ENCODE results near the gene PDSS2. TPM values are rescaled to one million over a fixed set of nuclear protein-coding genes. Genes with fewer than 3 reads are reported as not detected.

PDSS2 gene
- total RNA-seq, 1 experiment from 2014 or later: 17.8 TPM

DNA sequence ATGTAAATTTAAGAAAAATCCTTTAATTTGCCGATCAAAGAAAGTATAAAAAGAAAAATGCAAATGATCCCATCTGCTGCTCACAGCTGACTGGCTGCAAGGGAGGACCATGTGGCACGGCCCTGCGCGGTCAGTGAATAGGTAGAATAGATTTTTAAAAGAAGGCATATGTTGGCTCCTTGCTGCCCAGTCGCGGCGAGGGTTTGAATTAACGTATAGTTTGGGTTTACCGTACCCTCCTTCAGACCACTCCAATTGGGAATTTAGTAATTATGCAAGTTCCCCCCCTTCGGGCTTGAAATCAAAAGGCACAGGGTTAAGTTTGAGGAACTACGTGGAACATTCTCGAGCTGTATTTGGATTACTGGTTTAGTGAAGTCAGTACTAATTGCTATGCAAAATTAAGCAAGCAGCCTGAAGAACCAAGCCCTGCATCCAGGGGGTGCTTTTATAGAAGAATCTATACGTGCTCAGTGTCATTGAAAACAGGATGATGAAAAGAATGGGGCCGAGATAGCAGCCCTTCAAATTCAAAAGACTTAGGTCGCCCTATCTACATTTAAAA lies 343.0 kb downstream of the PDSS2 start:
- POLR2A ChIA-PET (ENCODE audit: unreplicated experiment): interaction anchor here (0.6 kb wide), 1 partner anchor 555 kb away, joined by 5 read pairs; no protein-coding TSS in a partner anchor
- intact Hi-C loops (cut with micrococcal nuclease; ENCODE audit: unreplicated experiment): loop anchor here (10.0 kb wide), 2 partner anchors 122 to 672 kb away; no protein-coding TSS in a partner anchor
- peaks cover 10% of the 10 kb centered on the region; the same call in 1 of the 2 replicates for H3K79me2 ChIP-seq (ENCODE audit: low read depth)
- no peaks in the 10 kb centered on the region for H4K20me1 ChIP-seq (ENCODE audit: insufficient read depth)
- peak overlapping the region; percentile 58 for H3K27ac ChIP-seq
- H3K27me3 ChIP-seq (ENCODE audit: insufficient read depth, low read depth): no peaks in the 10 kb centered on the region
- H3K4me1 ChIP-seq (replicated peaks; ENCODE audit: insufficient read depth): peaks cover 8% of the 10 kb centered on the region; the same call in 1 of the 2 replicates
- TF ChIP-seq, protein P1, sequence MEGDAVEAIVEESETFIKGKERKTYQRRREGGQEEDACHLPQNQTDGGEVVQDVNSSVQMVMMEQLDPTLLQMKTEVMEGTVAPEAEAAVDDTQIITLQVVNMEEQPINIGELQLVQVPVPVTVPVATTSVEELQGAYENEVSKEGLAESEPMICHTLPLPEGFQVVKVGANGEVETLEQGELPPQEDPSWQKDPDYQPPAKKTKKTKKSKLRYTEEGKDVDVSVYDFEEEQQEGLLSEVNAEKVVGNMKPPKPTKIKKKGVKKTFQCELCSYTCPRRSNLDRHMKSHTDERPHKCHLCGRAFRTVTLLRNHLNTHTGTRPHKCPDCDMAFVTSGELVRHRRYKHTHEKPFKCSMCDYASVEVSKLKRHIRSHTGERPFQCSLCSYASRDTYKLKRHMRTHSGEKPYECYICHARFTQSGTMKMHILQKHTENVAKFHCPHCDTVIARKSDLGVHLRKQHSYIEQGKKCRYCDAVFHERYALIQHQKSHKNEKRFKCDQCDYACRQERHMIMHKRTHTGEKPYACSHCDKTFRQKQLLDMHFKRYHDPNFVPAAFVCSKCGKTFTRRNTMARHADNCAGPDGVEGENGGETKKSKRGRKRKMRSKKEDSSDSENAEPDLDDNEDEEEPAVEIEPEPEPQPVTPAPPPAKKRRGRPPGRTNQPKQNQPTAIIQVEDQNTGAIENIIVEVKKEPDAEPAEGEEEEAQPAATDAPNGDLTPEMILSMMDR (conservative IDR thresholded peaks at IDR 0.05): no peak
- no peak for TF ChIP-seq EZH2 (IDR thresholded peaks at IDR 0.05; ENCODE audit: low read depth)
- H2AFZ ChIP-seq: peak overlapping the region; percentile 97
- H3K4me3 ChIP-seq: peak overlapping the region; percentile 68
- peak overlapping the region; percentile 82 for H3K4me2 ChIP-seq
- no peaks in the 10 kb centered on the region for H3K9me2 ChIP-seq (ENCODE audit: insufficient read depth)
- no peaks in the 10 kb centered on the region for H3K9me3 ChIP-seq (ENCODE audit: insufficient read depth, low read depth)
- peak in 1 of 2 experiments; percentile 54 for DNase-seq
- BruUV-seq (replicated peaks): no TSS peak
- H3K36me3 ChIP-seq (ENCODE audit: low read depth): no peaks in the 10 kb centered on the region
- CTCF ChIA-PET: interaction anchor here (0.5 to 0.6 kb wide), 3 partner anchors 12 to 62 kb away, joined by 4 read pairs; no protein-coding TSS in a partner anchor
- peaks cover 14% of the 10 kb centered on the region; the same call in 1 of the 2 replicates for H3F3A ChIP-seq (ENCODE audit: insufficient read depth, low read depth)

DNA sequence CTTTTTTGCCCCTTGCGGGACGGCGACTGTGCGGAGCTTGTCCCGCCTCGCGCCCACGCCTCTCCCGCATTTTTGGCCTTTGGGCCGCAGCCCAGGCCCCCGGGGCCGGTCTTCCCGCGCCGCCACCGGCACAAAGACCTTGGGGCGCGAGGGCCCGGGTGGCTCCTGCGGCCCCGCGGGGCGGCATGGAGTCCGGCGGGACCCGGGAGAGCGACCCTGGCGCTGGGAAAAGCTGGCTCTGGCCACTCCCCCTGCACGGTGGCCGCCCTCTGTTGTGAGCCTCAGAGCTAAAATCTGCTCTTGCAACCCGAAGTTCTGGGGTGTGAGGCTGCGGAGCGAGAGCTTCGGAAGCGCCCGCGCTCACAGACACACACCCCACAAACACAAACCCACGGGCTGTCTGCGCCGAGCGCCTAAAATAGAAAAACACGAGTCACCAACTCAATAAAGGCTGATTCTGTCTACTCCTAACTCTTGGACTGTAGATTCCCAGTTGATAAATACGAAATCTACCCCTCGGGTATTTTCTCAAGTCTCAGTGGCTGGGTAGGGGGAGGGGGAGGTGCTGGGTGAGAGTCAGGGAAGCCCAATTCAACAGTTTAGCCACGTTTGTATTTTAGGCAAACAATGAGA lies 343.6 kb downstream of the PDSS2 start:
- H3K4me1 ChIP-seq (replicated peaks; ENCODE audit: insufficient read depth): peaks cover 8% of the 10 kb centered on the region; the same call in 1 of the 2 replicates
- intact Hi-C loops (cut with micrococcal nuclease; ENCODE audit: unreplicated experiment): loop anchor here (10.0 kb wide), 2 partner anchors 121 to 671 kb away; no protein-coding TSS in a partner anchor

More for the DNA sequence above, 343.6 kb downstream of the PDSS2 start:
- peak overlapping the region; percentile 82 for H3K4me2 ChIP-seq
- peak overlapping the region; percentile 68 for H3K4me3 ChIP-seq
- BruUV-seq (replicated peaks): no TSS peak
- POLR2A ChIA-PET (ENCODE audit: unreplicated experiment): interaction anchor here (0.6 to 0.7 kb wide), 3 partner anchors 10 to 555 kb away, joined by 5 to 7 read pairs (median 7); no protein-coding TSS in a partner anchor
- H3K27ac ChIP-seq: peak overlapping the region; percentile 58
- H3K36me3 ChIP-seq (ENCODE audit: low read depth): no peaks in the 10 kb centered on the region
- no peak for TF ChIP-seq EZH2 (IDR thresholded peaks at IDR 0.05; ENCODE audit: low read depth)
- TF ChIP-seq, protein P1 (conservative IDR thresholded peaks at IDR 0.05): 0 out of 2 replicates have a peak, but pooled peaks have one; percentile 13
- H3K9me3 ChIP-seq (ENCODE audit: insufficient read depth, low read depth): no peaks in the 10 kb centered on the region
- H3F3A ChIP-seq (ENCODE audit: insufficient read depth, low read depth): peaks cover 14% of the 10 kb centered on the region; the same call in 1 of the 2 replicates
- no peaks in the 10 kb centered on the region for H4K20me1 ChIP-seq (ENCODE audit: insufficient read depth)
- no peaks in the 10 kb centered on the region for H3K27me3 ChIP-seq (ENCODE audit: insufficient read depth, low read depth)
- peak overlapping the region; percentile 97 for H2AFZ ChIP-seq
- H3K79me2 ChIP-seq (ENCODE audit: low read depth): peaks cover 10% of the 10 kb centered on the region; the same call in 1 of the 2 replicates
- CTCF ChIA-PET: interaction anchor here (0.5 to 0.6 kb wide), 7 partner anchors 12 to 1126 kb away, joined by 3 to 19 read pairs (median 4); partner anchors contain the start of gene MTRES1
- H3K9me2 ChIP-seq (ENCODE audit: insufficient read depth): no peaks in the 10 kb centered on the region
- peak in 1 of 2 experiments; percentile 54 for DNase-seq
